HFF-Myc (cell line): ENCODE data around the gene SEMA6A.

Experiments used
- DNase-seq: peaks from one replicate; pipeline ENCODE4 v3.0.0-alpha.2; 2011; ENCODE audit warnings: low read depth; ENCODE audit errors: extremely low read depth
- H3K4me3 ChIP-seq: replicated peaks from 2 replicates; pipeline ENCODE4 v1.5.1; 2011; ENCODE audit warnings: low read depth, mild to moderate bottlenecking, control low read depth, low read length
- TF ChIP-seq, protein P1 (sequence below): IDR thresholded peaks from 2 replicates; pipeline ENCODE4 v1.5.1; 2012; ENCODE audit warnings: mild to moderate bottlenecking, low read depth, low read length, control low read depth; ENCODE audit errors: missing control alignments

Gene SEMA6A

GRCh38 chr5:116480894-116481510 lies 93.6 kb downstream of the SEMA6A start:
- no peak for DNase-seq
- H3K4me3 ChIP-seq = no peak overlapping the region
- TF ChIP-seq, protein P1, sequence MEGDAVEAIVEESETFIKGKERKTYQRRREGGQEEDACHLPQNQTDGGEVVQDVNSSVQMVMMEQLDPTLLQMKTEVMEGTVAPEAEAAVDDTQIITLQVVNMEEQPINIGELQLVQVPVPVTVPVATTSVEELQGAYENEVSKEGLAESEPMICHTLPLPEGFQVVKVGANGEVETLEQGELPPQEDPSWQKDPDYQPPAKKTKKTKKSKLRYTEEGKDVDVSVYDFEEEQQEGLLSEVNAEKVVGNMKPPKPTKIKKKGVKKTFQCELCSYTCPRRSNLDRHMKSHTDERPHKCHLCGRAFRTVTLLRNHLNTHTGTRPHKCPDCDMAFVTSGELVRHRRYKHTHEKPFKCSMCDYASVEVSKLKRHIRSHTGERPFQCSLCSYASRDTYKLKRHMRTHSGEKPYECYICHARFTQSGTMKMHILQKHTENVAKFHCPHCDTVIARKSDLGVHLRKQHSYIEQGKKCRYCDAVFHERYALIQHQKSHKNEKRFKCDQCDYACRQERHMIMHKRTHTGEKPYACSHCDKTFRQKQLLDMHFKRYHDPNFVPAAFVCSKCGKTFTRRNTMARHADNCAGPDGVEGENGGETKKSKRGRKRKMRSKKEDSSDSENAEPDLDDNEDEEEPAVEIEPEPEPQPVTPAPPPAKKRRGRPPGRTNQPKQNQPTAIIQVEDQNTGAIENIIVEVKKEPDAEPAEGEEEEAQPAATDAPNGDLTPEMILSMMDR = no peak

- TF ChIP-seq, protein P1 = no peak
- H3K4me3 ChIP-seq = no peak overlapping the region
- no peak for DNase-seq
Observed at GRCh38 chr5:116479776-116480675, 94.6 kb downstream of the SEMA6A start.

DNA sequence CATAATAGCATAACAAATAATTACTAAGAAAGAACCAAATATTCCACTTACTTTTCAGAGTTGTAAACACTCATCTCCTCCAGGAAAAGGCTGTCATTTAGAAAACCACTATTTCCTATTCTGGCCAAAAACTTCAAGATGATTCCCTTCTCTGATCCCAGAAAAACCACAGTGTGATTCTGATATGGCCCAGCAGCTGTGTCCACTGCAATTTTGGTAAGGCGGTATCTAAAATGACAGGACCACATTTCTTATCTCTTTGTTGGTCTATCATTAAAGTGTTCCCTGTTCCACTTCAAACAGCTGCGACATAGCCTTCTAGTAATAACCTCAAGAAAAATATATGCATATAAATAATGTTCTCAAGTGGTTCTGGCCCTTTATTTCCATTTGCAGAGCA lies 96.1 kb downstream of the SEMA6A start:
- no peak for DNase-seq
- TF ChIP-seq, protein P1 = no peak
- H3K4me3 ChIP-seq = no peak overlapping the region

GRCh38 chr5:116476897-116477537 lies 97.6 kb downstream of the SEMA6A start:
- no peak for DNase-seq
- TF ChIP-seq, protein P1 = no peak
- no peak overlapping the region for H3K4me3 ChIP-seq

DNA sequence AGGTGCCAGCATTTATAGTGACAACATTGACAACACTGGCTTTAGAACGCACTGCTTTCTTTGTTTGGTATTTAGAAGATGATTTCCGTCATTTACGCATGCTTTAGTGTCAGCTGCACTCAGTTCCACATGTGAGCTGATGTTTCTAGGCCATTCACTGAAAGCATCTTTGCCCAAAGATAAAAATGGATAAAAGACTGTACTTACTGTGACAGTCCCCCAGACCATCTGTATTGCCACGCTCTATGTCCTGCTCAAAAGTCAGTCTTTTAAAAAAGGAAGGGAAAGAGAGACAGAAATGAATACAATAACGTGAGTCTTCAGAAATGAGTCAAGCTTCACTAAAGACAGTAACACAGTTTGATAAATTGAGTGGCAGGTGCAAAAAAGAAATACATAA lies 99.3 kb downstream of the SEMA6A start:
- TF ChIP-seq, protein P1 = no peak
- no peak for DNase-seq

GRCh38 chr5:116473706-116474105 lies 100.9 kb downstream of the SEMA6A start:
- DNase-seq = no peak
- no peak overlapping the region for H3K4me3 ChIP-seq
- TF ChIP-seq, protein P1 = no peak

More for the DNA sequence above, 99.3 kb downstream of the SEMA6A start:
- no peak overlapping the region for H3K4me3 ChIP-seq
